ENCODE data around the gene KCND2.

The KCND2 gene

DNA sequence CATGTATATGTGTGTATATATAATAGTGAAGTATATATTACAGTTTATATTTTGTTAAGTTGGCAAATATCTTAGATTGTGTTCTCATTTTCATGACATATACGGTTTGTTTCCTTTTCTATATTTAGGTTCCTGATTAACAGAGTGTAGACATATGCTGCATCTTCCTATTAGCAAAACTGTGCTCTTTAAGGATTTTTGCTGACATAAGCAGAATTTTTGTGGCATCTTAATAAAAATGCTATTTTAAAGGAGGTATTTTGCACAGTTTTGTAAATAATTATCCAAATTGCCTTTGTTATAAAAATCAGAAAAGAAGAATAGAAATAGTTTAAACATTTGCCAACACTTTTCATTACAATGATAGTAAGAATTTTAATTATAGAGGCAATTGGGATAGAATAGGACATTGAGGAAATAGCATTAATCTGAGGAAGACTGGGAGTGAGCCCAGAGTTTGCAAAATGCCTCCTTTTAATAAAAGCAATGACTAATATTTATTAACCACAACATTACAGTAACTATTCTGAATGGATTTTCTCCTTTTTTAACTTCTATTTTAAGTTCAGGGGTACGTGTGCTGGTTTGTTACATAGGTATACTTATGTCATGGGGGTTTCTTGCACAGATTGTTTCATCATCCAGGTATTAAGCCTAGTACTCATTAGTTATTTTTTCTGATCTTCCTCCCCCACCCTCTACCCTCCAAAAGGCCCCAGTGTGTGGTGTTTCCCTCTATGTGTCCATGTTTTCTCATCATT lies 38.2 kb downstream of the KCND2 start:
- DNase-seq, result no peak

GRCh38 chr7:120320218-120320961 lies 47.4 kb downstream of the KCND2 start:
- no peak for DNase-seq

- no peak for DNase-seq
Observed at GRCh38 chr7:120327054-120327453, 54.1 kb downstream of the KCND2 start.

GRCh38 chr7:120332433-120332832 lies 59.5 kb downstream of the KCND2 start:
- DNase-seq, result no peak

DNA sequence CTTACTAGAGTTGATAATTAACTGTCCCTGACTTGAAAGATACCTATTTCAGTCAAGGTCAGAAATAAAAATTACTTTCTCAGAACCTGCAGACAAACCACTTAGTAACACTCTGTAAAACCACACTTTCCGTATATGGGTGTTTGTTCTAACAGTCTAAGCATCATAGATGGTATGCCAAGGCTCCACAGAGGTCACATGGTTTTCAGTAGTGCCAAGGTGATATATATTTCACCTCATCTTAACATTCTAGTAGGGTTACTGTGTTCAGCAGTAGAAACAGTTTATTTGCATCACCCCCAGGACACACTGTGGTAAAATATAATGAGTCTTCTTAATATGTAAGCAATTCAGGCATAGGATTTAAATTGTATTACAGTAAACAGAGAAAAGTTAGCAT lies 61.5 kb downstream of the KCND2 start:
- no peak for DNase-seq

- DNase-seq, result no peak
Observed at GRCh38 chr7:120337308-120337907, 64.4 kb downstream of the KCND2 start.

DNA sequence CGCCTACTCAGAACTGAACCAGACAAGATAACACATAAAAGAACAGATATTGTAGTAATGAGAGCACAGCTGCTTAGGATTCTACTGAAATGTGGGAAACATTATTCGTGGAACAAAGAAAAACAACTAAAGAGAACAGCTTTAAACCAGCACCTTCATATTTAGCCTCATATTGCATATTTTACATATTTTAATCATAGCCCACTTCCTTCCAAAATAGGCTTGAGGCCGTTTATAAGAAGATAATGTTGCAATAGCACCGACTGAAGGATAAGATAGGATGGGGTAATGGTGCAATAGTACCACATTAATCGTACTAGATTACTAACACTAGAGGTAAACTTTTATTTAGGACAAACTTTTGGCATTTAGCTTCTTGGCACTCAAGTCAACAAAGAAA lies 71.3 kb downstream of the KCND2 start:
- DNase-seq, result no peak

- no peak for DNase-seq
Observed at GRCh38 chr7:120353171-120353570, 80.2 kb downstream of the KCND2 start.

- DNase-seq, result no peak
Observed at GRCh38 chr7:120360918-120361317, 87.9 kb downstream of the KCND2 start.

- DNase-seq, result no peak
Observed at GRCh38 chr7:120363414-120363813, 90.4 kb downstream of the KCND2 start.

- DNase-seq, result no peak
Observed at GRCh38 chr7:120370954-120371353, 98.0 kb downstream of the KCND2 start.

DNA sequence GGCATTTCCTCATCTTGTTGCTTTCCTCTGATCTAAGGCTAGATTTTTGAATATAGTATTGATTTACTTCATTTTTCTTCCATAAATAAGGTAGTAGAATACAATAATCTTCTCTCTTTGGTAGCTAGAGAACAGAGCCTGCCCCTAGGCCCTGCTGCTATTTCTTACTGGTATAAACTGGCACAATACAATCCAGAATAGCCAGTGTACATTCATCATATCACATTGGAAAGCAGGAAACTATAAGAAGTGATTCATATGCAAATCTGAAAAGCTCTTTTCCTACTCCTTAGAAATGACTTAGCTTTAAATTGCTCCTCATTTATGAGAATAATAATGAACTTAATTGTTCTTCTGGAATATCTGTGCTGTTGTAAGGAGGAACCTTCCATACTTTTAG lies 100.2 kb downstream of the KCND2 start:
- no peak for DNase-seq

GRCh38 chr7:120394595-120394994 lies 121.6 kb downstream of the KCND2 start:
- no peak for DNase-seq

DNA sequence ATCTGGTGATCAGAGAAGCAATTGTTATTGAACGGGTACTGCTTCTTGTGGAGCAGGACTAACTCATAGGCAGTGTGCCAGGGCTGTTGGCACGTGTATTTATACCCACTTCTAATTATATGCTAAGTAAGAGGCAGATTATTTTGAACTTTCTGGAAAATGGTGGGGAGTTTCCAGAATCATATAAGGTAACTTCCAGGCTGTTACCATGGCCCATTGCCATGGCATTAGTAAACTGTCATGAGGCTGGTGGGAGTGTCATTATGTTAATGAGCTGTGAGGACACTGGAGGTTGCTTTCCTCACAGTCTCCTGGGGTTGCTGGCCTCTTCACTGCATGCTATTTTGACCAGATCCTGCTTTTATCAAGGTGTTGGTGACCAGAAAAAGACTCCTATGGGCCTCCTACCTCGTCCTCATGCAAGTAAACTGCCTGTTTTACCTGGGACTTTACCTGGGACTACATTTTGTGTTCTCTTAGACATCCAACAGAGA lies 122.6 kb downstream of the KCND2 start:
- no peak for DNase-seq

DNA sequence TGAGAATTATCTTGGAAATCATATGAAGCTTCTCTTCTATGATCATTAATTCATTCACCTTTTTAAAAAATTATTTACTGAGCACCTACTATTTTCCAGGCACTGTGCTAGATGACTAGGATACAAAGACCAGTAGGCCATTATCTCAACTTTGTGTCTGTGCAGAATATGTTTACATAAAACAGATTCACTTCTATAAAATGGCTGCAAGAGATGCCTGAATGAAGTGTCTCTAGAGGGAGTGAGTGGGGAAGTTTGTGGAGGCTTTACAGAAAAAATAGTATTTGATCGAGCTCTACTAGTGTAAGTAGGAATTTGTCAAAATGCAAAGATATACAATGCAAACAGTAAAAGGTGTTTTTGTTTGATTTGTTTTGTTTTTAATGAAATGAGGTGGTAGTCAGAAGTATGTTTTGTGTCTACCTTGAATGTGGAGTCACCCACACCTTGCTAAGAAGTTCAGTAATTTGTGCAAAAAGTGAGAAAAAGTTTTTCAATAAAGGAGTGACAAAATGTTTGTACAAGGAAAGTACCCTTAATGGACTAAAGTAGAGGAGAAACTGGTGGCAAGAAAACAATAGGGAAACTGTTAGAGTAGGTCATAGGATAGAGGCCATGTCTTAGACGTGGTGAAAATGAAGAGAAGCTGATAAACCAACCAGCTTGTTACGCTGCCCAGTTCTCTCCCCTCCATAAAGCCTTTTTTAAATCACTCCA lies 125.5 kb downstream of the KCND2 start:
- DNase-seq, result no peak

DNA sequence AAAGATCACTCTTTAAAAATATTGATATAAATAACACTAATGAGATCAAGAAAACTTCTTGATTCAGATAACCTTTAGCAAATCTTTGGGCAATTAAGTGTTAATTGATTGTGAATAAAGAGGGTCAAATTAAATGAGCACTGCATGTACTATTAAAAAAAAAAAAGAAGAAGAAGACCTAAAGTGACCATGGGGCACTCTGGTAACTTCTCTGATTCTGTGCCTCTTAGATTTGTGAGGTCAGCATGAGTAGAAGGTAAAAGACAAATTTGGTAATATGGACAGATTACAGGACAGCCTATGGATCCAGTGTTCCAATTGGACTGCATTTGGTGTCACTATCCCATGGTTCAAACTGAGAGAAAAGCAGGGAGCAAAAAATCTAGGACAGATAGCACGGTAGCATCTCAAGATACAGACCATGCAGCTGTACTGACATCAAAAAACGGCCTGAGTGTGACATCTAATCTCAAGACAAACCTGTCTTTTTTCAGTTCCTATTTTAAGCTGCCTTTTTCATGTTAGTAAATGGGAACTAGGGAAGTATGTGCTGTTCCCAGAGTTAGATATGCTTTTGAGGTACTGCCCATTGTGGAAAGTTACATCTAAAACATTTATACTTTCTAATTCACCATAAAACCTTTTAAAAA lies 128.0 kb downstream of the KCND2 start:
- DNase-seq, result no peak

GRCh38 chr7:120402079-120402767 lies 129.2 kb downstream of the KCND2 start:
- no peak for DNase-seq

DNA sequence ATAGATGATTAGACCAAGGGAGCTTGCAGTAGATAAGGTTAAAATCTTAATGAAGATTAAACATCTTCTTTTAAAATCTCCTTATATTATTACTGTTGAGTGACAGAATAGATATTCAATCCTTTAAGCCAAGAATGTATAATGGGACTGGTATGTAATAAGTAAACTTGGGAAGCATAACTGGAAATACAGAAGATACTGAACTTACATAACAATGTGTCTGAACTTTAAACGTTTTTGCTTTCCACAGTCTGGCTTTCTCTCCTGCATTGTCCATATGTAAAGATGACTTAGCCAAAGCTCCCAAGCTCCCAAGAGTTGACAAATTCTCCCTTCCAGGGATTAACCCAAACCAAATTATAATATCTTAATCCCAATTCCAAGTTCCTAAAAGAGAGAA lies 129.8 kb downstream of the KCND2 start:
- no peak for DNase-seq

DNA sequence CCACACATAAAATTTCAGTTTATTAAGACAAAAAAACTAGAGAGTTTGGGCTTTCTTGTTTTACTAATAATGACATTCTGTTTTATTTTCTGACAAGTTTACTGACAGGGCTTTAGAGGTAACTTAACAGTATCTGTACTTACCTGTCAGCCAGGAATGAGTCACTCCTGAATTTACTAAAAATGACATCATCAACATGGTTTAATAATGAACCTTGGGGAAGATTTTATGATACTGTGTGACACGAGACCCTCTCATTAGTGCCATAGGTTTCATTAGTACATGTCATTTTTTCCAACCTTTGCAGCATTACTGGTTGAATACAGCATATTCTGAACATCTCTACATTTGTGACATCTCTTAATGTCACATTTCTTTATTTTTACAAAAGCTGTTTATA lies 131.1 kb downstream of the KCND2 start:
- no peak for DNase-seq

DNA sequence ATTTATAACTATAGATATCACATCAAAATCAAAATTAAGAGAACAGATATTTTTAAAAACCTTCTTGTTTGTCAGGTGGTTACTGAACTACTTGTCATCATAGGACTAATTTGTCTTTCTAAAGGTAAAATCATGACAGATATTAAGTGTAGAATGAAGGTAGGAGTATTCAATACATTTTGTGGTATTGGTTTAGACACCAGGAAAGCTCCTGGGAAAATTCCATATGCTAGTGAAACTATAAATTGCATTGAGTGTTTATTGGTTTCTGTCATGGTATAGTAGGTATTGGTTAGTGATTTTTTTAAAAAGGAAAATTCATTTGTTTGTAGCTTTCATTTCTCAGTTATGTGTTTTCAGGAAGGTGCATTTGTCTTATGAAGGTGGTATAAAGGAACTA lies 132.7 kb downstream of the KCND2 start:
- DNase-seq, result no peak

- no peak for DNase-seq
Observed at GRCh38 chr7:120407010-120407409, 134.0 kb downstream of the KCND2 start.
